IPS-18a (cell line): ENCODE results near the gene RPL34.

Source experiments
- H3K27ac ChIP-seq: one replicate; pipeline ENCODE4 v1.5.1; 2013; ENCODE audit warnings: low read length
- H3K27me3 ChIP-seq: one replicate; pipeline ENCODE4 v1.6.1; 2013; ENCODE audit warnings: mild to moderate bottlenecking, low read length; ENCODE audit not compliant: control insufficient read depth, insufficient read depth
- H3K36me3 ChIP-seq: one replicate; pipeline ENCODE4 v1.6.1; 2013; ENCODE audit warnings: low read depth, low read length; ENCODE audit not compliant: control insufficient read depth
- H3K4me1 ChIP-seq: one replicate; pipeline ENCODE4 v1.6.1; 2013; ENCODE audit warnings: low read depth, low read length; ENCODE audit not compliant: control insufficient read depth
- H3K4me3 ChIP-seq: one replicate; pipeline ENCODE4 v1.5.1; 2013; ENCODE audit warnings: low read length
- H3K9ac ChIP-seq: one replicate; pipeline ENCODE4 v1.6.1; 2013; ENCODE audit warnings: mild to moderate bottlenecking, low read length, moderate library complexity
- H3K9me3 ChIP-seq: one replicate; pipeline ENCODE4 v1.6.1; 2013; ENCODE audit warnings: low read depth, low read length; ENCODE audit not compliant: control insufficient read depth

Gene RPL34

GRCh38 chr4:108674356-108674977 lies 54.1 kb downstream of the RPL34 start:
- Histone ChIP-seq H3K9ac (no peak overlapping the region), H3K4me1 (no peaks in the 10 kb centered on the region), H3K4me3 (no peak overlapping the region), H3K27me3 (no peaks in the 10 kb centered on the region), H3K9me3 (no peaks in the 10 kb centered on the region), H3K36me3 (no peaks in the 10 kb centered on the region), H3K27ac (no peak overlapping the region)
